Glutamatergic neuron (in vitro differentiated cells): Measurements from ENCODE around the gene PSIP1. TPM values are rescaled to one million over a fixed set of nuclear protein-coding genes. Genes with fewer than 3 reads are reported as not detected.

Experiments used
- DNase-seq: peaks from one replicate; pipeline ENCODE4 v3.0.0; 2022
- H3K27ac Mint-ChIP-seq: one replicate; pipeline ENCODE4 v1.8.0; 2020; ENCODE audit warnings: mild to moderate bottlenecking, mixed read lengths, inconsistent platforms; ENCODE audit not compliant: unreplicated experiment
- H3K27me3 Mint-ChIP-seq: one replicate; pipeline ENCODE4 v1.8.0; 2020; ENCODE audit warnings: mild to moderate bottlenecking, moderate library complexity, mixed read lengths, inconsistent platforms; ENCODE audit not compliant: unreplicated experiment
- H3K36me3 Mint-ChIP-seq: one replicate; pipeline ENCODE4 v1.8.0; 2020; ENCODE audit warnings: mild to moderate bottlenecking, mixed read lengths, inconsistent platforms; ENCODE audit not compliant: unreplicated experiment
- H3K4me1 Mint-ChIP-seq: one replicate; pipeline ENCODE4 v1.8.0; 2020; ENCODE audit warnings: mild to moderate bottlenecking, low read depth, mixed read lengths, inconsistent platforms; ENCODE audit not compliant: unreplicated experiment
- H3K4me3 Mint-ChIP-seq: one replicate; pipeline ENCODE4 v1.8.0; 2020; ENCODE audit warnings: mild to moderate bottlenecking, mixed read lengths, inconsistent platforms; ENCODE audit not compliant: unreplicated experiment
- H3K9me3 Mint-ChIP-seq: one replicate; pipeline ENCODE4 v1.8.0; 2020; ENCODE audit warnings: mild to moderate bottlenecking, moderate library complexity, mixed read lengths, inconsistent platforms; ENCODE audit not compliant: unreplicated experiment
- total RNA-seq: library from RNA; stranded (reverse); fragmentation: NEBNext Ultra II Directional; extraction: Animal tissue kit (Norgen Biotek cat#: 25700); gene quantifications from one replicate; pipeline ENCODE4 v1.2.1, GENCODE V29; 2021; ENCODE audit not compliant: unreplicated experiment
- TF ChIP-seq, protein P1 (sequence below): fragments of 200-600 bp; sonication (generic); IDR thresholded peaks from one replicate; pipeline ENCODE4 v1.5.0; 2021; ENCODE audit not compliant: partially characterized antibody, unreplicated experiment

Gene PSIP1
- total RNA-seq, 1 donor from 2014 or later = 114 TPM

- Mint-ChIP-seq H3K27ac (no peak overlapping the region), H3K4me1 (no peaks in the 10 kb centered on the region), H3K36me3 (peaks cover 10% of the 10 kb centered on the region)
These were observed 18.8 kb downstream of the PSIP1 start for GRCh38 chr9:15491950-15492349.

GRCh38 chr9:15485836-15486666, 24.7 kb downstream of the PSIP1 start:
- TF ChIP-seq, protein P1, sequence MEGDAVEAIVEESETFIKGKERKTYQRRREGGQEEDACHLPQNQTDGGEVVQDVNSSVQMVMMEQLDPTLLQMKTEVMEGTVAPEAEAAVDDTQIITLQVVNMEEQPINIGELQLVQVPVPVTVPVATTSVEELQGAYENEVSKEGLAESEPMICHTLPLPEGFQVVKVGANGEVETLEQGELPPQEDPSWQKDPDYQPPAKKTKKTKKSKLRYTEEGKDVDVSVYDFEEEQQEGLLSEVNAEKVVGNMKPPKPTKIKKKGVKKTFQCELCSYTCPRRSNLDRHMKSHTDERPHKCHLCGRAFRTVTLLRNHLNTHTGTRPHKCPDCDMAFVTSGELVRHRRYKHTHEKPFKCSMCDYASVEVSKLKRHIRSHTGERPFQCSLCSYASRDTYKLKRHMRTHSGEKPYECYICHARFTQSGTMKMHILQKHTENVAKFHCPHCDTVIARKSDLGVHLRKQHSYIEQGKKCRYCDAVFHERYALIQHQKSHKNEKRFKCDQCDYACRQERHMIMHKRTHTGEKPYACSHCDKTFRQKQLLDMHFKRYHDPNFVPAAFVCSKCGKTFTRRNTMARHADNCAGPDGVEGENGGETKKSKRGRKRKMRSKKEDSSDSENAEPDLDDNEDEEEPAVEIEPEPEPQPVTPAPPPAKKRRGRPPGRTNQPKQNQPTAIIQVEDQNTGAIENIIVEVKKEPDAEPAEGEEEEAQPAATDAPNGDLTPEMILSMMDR = peak; percentile 57
- H3K9me3 Mint-ChIP-seq = no peaks in the 10 kb centered on the region
- H3K36me3 Mint-ChIP-seq = no peaks in the 10 kb centered on the region
- peaks cover 12% of the 10 kb centered on the region for H3K4me1 Mint-ChIP-seq
- H3K27me3 Mint-ChIP-seq = peaks cover 2% of the 10 kb centered on the region
- no peak overlapping the region for H3K27ac Mint-ChIP-seq
- DNase-seq = no peak
- no peak overlapping the region for H3K4me3 Mint-ChIP-seq

More at GRCh38 chr9:15491950-15492349, 18.8 kb downstream of the PSIP1 start:
- DNase-seq = no peak
- peaks cover 9% of the 10 kb centered on the region for H3K9me3 Mint-ChIP-seq
- TF ChIP-seq, protein P1 = no peak
- H3K4me3 Mint-ChIP-seq = no peak overlapping the region
- peaks cover 5% of the 10 kb centered on the region for H3K27me3 Mint-ChIP-seq

DNA sequence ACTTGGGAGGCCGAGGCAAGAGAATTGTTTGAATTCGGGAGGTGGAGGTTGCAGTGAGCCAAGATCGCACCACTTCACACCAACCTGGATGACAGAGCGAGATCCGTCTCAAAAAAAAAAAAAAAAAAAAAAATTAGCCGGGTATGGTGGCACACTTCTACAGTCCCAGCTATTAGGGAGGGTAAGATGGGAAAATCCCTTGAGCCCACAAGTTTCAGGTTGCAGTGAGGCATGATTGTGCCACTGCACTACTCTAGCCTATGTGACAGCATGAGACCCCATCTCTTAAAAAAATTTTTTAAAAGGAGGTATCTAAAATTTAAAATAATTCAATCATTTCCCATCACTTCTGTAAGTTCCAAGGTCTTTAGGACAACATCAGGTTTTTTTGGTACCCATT, 26.0 kb downstream of the PSIP1 start:
- DNase-seq = no peak
- H3K27me3 Mint-ChIP-seq = peaks cover 2% of the 10 kb centered on the region
- TF ChIP-seq, protein P1 = no peak
- H3K9me3 Mint-ChIP-seq = no peaks in the 10 kb centered on the region
- H3K36me3 Mint-ChIP-seq = no peaks in the 10 kb centered on the region
- no peak overlapping the region for H3K27ac Mint-ChIP-seq
- no peak overlapping the region for H3K4me3 Mint-ChIP-seq
- H3K4me1 Mint-ChIP-seq = peaks cover 15% of the 10 kb centered on the region

DNA sequence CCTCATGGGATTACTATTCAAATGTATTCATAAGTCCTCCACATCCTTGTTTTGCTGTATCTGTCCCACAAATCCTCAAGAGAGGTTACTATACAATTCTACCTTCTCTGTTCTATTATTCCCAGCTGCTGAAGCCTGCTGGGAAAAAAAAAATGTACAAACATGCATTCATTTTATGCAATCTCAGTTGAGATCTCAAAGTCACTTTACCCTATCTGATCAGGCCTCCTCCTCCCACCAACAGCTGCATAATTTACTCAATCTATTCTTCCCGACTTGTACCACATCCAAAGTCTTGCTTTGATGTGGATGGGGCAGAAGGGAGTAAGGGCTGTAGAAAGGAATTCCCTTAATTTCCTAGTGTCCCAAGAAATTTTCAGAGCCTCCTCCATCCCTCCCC, 28.6 kb downstream of the PSIP1 start:
- no peak overlapping the region for H3K4me3 Mint-ChIP-seq
- DNase-seq = no peak
- H3K4me1 Mint-ChIP-seq = peaks cover 16% of the 10 kb centered on the region
- TF ChIP-seq, protein P1 = no peak
- peak overlapping the region; percentile 6 for H3K27ac Mint-ChIP-seq
- H3K27me3 Mint-ChIP-seq = no peaks in the 10 kb centered on the region
- H3K36me3 Mint-ChIP-seq = no peaks in the 10 kb centered on the region
- H3K9me3 Mint-ChIP-seq = no peaks in the 10 kb centered on the region

- Mint-ChIP-seq H3K27me3 (no peaks in the 10 kb centered on the region), H3K9me3 (no peaks in the 10 kb centered on the region), H3K4me3 (no peak overlapping the region), H3K4me1 (peaks cover 16% of the 10 kb centered on the region), H3K27ac (no peak overlapping the region), H3K36me3 (no peaks in the 10 kb centered on the region)
- no peak for DNase-seq
- TF ChIP-seq, protein P1 = no peak
These were observed 30.7 kb downstream of the PSIP1 start for GRCh38 chr9:15480028-15480427.
